Activated naive CD4-positive, alpha-beta T cell treated with anti-CD3 and anti-CD28 coated beads, Interleukin-2, amount 50 U/mL, for 24 hours (primary cell): Measurements from ENCODE around the gene ABCA3.

Source experiments
- H3K27ac Mint-ChIP-seq: one replicate; pipeline ENCODE4 v1.8.0; 2021; ENCODE audit warnings: mild to moderate bottlenecking, mixed read lengths
- H3K27me3 Mint-ChIP-seq: one replicate; pipeline ENCODE4 v1.8.0; 2021; ENCODE audit warnings: mixed read lengths
- H3K36me3 Mint-ChIP-seq: one replicate; pipeline ENCODE4 v1.8.0; 2021; ENCODE audit warnings: mixed read lengths
- H3K4me1 Mint-ChIP-seq: one replicate; pipeline ENCODE4 v1.8.0; 2021; ENCODE audit warnings: mixed read lengths
- H3K4me3 Mint-ChIP-seq: one replicate; pipeline ENCODE4 v1.8.0; 2021; ENCODE audit warnings: mild to moderate bottlenecking, mixed read lengths
- H3K9me3 Mint-ChIP-seq: one replicate; pipeline ENCODE4 v1.8.0; 2021; ENCODE audit warnings: mixed read lengths

The ABCA3 gene

GRCh38 chr16:2282262-2282661 is 58.3 kb downstream of the ABCA3 start:
- H3K4me1 Mint-ChIP-seq, result no peaks in the 10 kb centered on the region
- peaks cover 3% of the 10 kb centered on the region for H3K36me3 Mint-ChIP-seq
- no peak overlapping the region for H3K27ac Mint-ChIP-seq

GRCh38 chr16:2280981-2281542 is 59.5 kb downstream of the ABCA3 start:
- H3K27me3 Mint-ChIP-seq, result no peaks in the 10 kb centered on the region
- peaks cover 3% of the 10 kb centered on the region for H3K36me3 Mint-ChIP-seq
- H3K4me3 Mint-ChIP-seq, result no peak overlapping the region
- no peak overlapping the region for H3K27ac Mint-ChIP-seq
- no peaks in the 10 kb centered on the region for H3K4me1 Mint-ChIP-seq
- no peaks in the 10 kb centered on the region for H3K9me3 Mint-ChIP-seq

More at GRCh38 chr16:2282262-2282661, 58.3 kb downstream of the ABCA3 start:
- no peaks in the 10 kb centered on the region for H3K9me3 Mint-ChIP-seq
- no peak overlapping the region for H3K4me3 Mint-ChIP-seq
- H3K27me3 Mint-ChIP-seq, result no peaks in the 10 kb centered on the region

- Mint-ChIP-seq H3K36me3 (peaks cover 3% of the 10 kb centered on the region), H3K27me3 (no peaks in the 10 kb centered on the region), H3K9me3 (no peaks in the 10 kb centered on the region), H3K4me1 (no peaks in the 10 kb centered on the region), H3K4me3 (no peak overlapping the region), H3K27ac (no peak overlapping the region)
Observed at GRCh38 chr16:2280461-2280860, 60.1 kb downstream of the ABCA3 start.

- no peak overlapping the region for H3K27ac Mint-ChIP-seq
- peaks cover 3% of the 10 kb centered on the region for H3K36me3 Mint-ChIP-seq
- H3K27me3 Mint-ChIP-seq, result no peaks in the 10 kb centered on the region
- no peak overlapping the region for H3K4me3 Mint-ChIP-seq
- no peaks in the 10 kb centered on the region for H3K9me3 Mint-ChIP-seq
- H3K4me1 Mint-ChIP-seq, result no peaks in the 10 kb centered on the region
Observed at GRCh38 chr16:2278956-2279800, 61.4 kb downstream of the ABCA3 start.

GRCh38 chr16:2278272-2278608 is 62.3 kb downstream of the ABCA3 start:
- Mint-ChIP-seq H3K9me3 (no peaks in the 10 kb centered on the region), H3K27ac (no peak overlapping the region), H3K27me3 (no peaks in the 10 kb centered on the region), H3K4me3 (no peak overlapping the region), H3K4me1 (no peaks in the 10 kb centered on the region), H3K36me3 (no peaks in the 10 kb centered on the region)

GRCh38 chr16:2277466-2278271 is 62.9 kb downstream of the ABCA3 start:
- Mint-ChIP-seq H3K4me3 (no peak overlapping the region), H3K27ac (no peak overlapping the region), H3K9me3 (no peaks in the 10 kb centered on the region), H3K36me3 (no peaks in the 10 kb centered on the region), H3K4me1 (no peaks in the 10 kb centered on the region), H3K27me3 (no peaks in the 10 kb centered on the region)

- no peaks in the 10 kb centered on the region for H3K4me1 Mint-ChIP-seq
- no peak overlapping the region for H3K4me3 Mint-ChIP-seq
- no peaks in the 10 kb centered on the region for H3K27me3 Mint-ChIP-seq
- no peaks in the 10 kb centered on the region for H3K9me3 Mint-ChIP-seq
- H3K27ac Mint-ChIP-seq, result no peak overlapping the region
- no peaks in the 10 kb centered on the region for H3K36me3 Mint-ChIP-seq
Observed at GRCh38 chr16:2276368-2277195, 63.9 kb downstream of the ABCA3 start.

GRCh38 chr16:2275476-2276367 is 64.8 kb downstream of the ABCA3 start:
- Mint-ChIP-seq H3K4me1 (no peaks in the 10 kb centered on the region), H3K27ac (no peak overlapping the region), H3K36me3 (no peaks in the 10 kb centered on the region), H3K9me3 (no peaks in the 10 kb centered on the region), H3K4me3 (no peak overlapping the region), H3K27me3 (no peaks in the 10 kb centered on the region)

GRCh38 chr16:2273931-2274330 is 66.6 kb downstream of the ABCA3 start:
- H3K36me3 Mint-ChIP-seq, result no peaks in the 10 kb centered on the region
- H3K4me1 Mint-ChIP-seq, result peaks cover 7% of the 10 kb centered on the region
- H3K27me3 Mint-ChIP-seq, result no peaks in the 10 kb centered on the region
- H3K4me3 Mint-ChIP-seq, result no peak overlapping the region
- H3K27ac Mint-ChIP-seq, result no peak overlapping the region
- no peaks in the 10 kb centered on the region for H3K9me3 Mint-ChIP-seq

- Mint-ChIP-seq H3K9me3 (no peaks in the 10 kb centered on the region), H3K27me3 (no peaks in the 10 kb centered on the region)
Observed at GRCh38 chr16:2273484-2273883, 67.0 kb downstream of the ABCA3 start.

GRCh38 chr16:2271848-2272461 is 68.6 kb downstream of the ABCA3 start:
- Mint-ChIP-seq H3K9me3 (no peaks in the 10 kb centered on the region), H3K4me3 (no peak overlapping the region)

More at GRCh38 chr16:2273484-2273883, 67.0 kb downstream of the ABCA3 start:
- no peaks in the 10 kb centered on the region for H3K36me3 Mint-ChIP-seq
- no peak overlapping the region for H3K27ac Mint-ChIP-seq
- peaks cover 7% of the 10 kb centered on the region for H3K4me1 Mint-ChIP-seq
- H3K4me3 Mint-ChIP-seq, result no peak overlapping the region

GRCh38 chr16:2270588-2271470 is 69.7 kb downstream of the ABCA3 start:
- Mint-ChIP-seq H3K9me3 (no peaks in the 10 kb centered on the region), H3K4me1 (peaks cover 17% of the 10 kb centered on the region), H3K27me3 (no peaks in the 10 kb centered on the region), H3K4me3 (no peak overlapping the region), H3K27ac (no peak overlapping the region), H3K36me3 (peaks cover 4% of the 10 kb centered on the region)

More at GRCh38 chr16:2271848-2272461, 68.6 kb downstream of the ABCA3 start:
- Mint-ChIP-seq H3K27me3 (no peaks in the 10 kb centered on the region), H3K36me3 (peaks cover 1% of the 10 kb centered on the region), H3K27ac (no peak overlapping the region), H3K4me1 (peaks cover 7% of the 10 kb centered on the region)

- Mint-ChIP-seq H3K27me3 (no peaks in the 10 kb centered on the region), H3K4me3 (no peak overlapping the region), H3K27ac (no peak overlapping the region), H3K36me3 (peaks cover 4% of the 10 kb centered on the region), H3K9me3 (no peaks in the 10 kb centered on the region), H3K4me1 (peaks cover 21% of the 10 kb centered on the region)
Observed at GRCh38 chr16:2270070-2270462, 70.5 kb downstream of the ABCA3 start.
